Pancreas (tissue), 10 donors: Measurements from ENCODE around the gene CNPY1. TPM values are rescaled to one million over a fixed set of nuclear protein-coding genes. Genes with fewer than 3 reads are reported as not detected.

ENCODE experiments used
- ATAC-seq, 4 donors: fragments of 200-7000 bp; cut with Tn5 transposase; one replicate each; pipeline versions ENCODE4 v1.8.0 to v1.9.1; 2020; ENCODE audit warnings: mild to moderate bottlenecking in 4 of 4, moderate library complexity in 4 of 4
- DNase-seq, 6 donors: peaks; one replicate each; pipeline ENCODE4 v3.0.0-alpha.2; 2020
- FAIRE-seq: peaks from 2 replicates; lab custom pipeline; 2012; peaks lifted over from hg19 to GRCh38; lab: Jason Lieb, UNC
- H3K27ac ChIP-seq, 4 donors: fragments of 200-600 bp; sonication (generic); 1 replicate in 3 of 4; 2 replicates in 1 of 4; pipeline versions ENCODE4 v1.5.0 to v1.8.0; 2020
- H3K27me3 ChIP-seq, 4 donors: fragments of 200-600 bp; one replicate each; pipeline ENCODE4 v1.8.0; 2021
- H3K36me3 ChIP-seq, 3 donors: fragments of 200-600 bp; sonication (generic) in 1 of 3; one replicate each; pipeline versions ENCODE4 v1.5.0 to v1.8.0; 2020 to 2021
- H3K4me1 ChIP-seq, 3 donors: fragments of 200-600 bp; one replicate each; pipeline ENCODE4 v1.8.0; 2021
- H3K4me3 ChIP-seq, 4 donors: fragments of 200-600 bp; sonication (generic) in 2 of 4; one replicate each; pipeline versions ENCODE4 v1.5.0 to v1.8.0; 2020 to 2021
- H3K9me3 ChIP-seq, 4 donors: fragments of 200-600 bp; one replicate each; pipeline ENCODE4 v1.8.0; 2021
- WGBS, 2 donors: extraction: QIAGEN DNeasy Blood & Tissue Kit; methylation state at CpG; one replicate each; pipeline ENCODE4 v1.1.7; 2013; 5-methylcytosine and 5-hydroxymethylcytosine counted together
- intact Hi-C, 3 donors: fragments of 100-400 bp; cut with DNase I; formaldehyde crosslinking; loops; one replicate each; pipeline versions ENCODE4 v1.11.1 to v1.14.2; 2022
- polyA plus RNA-seq, 2 donors: library from polyadenylated mRNA; stranded (reverse); fragments of 200-250 nt; gene quantifications; one replicate each; pipeline ENCODE4 v1.2.3, GENCODE V29; 2013
- total RNA-seq, 6 donors: library from RNA; stranded (reverse); fragmentation: NEBNext Ultra II Directional in 4 of 6; extraction: Animal tissue kit (Norgen Biotek cat#: 25700) in 4 of 6; gene quantifications; one replicate each; pipeline versions ENCODE4 v1.2.1 to v1.2.4, GENCODE V29; 2021 to 2023
- TF ChIP-seq, protein P1 (sequence below), 4 donors: fragments of 200-600 bp; sonication (generic) in 3 of 4; IDR thresholded peaks; one replicate each; pipeline versions ENCODE4 v1.5.0 to v1.8.0; 2021; ENCODE audit warnings: antibody characterized with exemption in 4 of 4
- donor health status: healthy with polysubstance abuse.
- donor health status: DM: no; HTN: no; CAD: no; lungs with moderate emphysema.
- donor health status: DM: no; HTN: no; CAD: no.
- donor health status: control.
- donor health status: control.
- donor health status: Bipolar disorder and iron deficiency.
- donor health status: DM: yes; HTN: yes; CAD: no.
- donor health status: DM: no; HTN: no; CAD: no.
- donor health status: DM: no; HTN: no; CAD: no.
- donor health status: DM: yes; HTN: yes; CAD: no.

The CNPY1 gene
- total and polyA plus RNA-seq, 8 donors = not detected

DNA sequence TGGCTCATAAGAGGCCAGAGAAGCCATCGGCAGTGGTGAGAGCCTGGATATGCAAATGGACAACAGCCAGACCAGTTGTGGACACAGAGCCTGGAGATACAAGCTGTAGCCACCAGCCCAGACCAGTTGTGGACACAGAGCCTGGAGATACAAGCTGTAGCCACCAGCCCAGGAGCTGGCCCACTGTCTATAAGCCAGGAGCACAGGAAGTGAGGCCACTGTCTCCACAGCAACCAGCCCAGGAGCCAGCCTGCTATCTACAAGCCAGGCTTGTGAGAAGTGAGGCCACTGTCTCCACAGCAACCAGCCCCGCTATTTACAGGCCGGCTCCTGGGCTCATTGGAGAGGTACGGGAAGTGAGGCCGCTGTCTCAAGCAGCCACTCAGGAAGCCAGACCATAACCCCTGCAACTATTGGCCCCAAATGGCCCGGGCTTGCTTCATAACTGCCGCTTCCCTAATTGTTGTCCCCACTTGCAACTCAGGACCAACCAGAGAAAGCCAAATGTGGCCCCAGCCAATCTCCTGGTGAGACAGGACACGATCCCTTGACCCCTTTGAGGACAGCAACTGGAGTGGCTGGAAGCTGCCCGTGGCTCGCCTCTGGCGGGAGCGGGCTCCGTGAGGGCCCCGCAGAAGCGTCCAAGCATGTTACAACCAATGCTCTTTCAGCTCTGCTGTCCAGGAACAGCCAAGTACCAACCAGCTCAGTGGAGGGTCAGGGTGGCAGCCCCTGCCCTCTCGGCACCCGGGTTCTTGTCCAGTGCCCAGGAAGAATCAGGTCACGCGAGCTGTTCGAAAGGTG, 44.1 kb upstream of the CNPY1 start:
- 84 to 86% methylated on average over 20 of the region's 20 CpGs for WGBS, 2 donors
- TF ChIP-seq, protein P1, sequence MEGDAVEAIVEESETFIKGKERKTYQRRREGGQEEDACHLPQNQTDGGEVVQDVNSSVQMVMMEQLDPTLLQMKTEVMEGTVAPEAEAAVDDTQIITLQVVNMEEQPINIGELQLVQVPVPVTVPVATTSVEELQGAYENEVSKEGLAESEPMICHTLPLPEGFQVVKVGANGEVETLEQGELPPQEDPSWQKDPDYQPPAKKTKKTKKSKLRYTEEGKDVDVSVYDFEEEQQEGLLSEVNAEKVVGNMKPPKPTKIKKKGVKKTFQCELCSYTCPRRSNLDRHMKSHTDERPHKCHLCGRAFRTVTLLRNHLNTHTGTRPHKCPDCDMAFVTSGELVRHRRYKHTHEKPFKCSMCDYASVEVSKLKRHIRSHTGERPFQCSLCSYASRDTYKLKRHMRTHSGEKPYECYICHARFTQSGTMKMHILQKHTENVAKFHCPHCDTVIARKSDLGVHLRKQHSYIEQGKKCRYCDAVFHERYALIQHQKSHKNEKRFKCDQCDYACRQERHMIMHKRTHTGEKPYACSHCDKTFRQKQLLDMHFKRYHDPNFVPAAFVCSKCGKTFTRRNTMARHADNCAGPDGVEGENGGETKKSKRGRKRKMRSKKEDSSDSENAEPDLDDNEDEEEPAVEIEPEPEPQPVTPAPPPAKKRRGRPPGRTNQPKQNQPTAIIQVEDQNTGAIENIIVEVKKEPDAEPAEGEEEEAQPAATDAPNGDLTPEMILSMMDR (IDR thresholded peaks at IDR 0.05) = no peak
- H3K27me3 ChIP-seq = no peaks in the 10 kb centered on the region
- intact Hi-C loops = loop anchor here in 1 of 3 donors (10.0 kb wide), 1 partner anchor 144 kb away; no protein-coding TSS in a partner anchor
- no peak overlapping the region for H3K4me3 ChIP-seq
- FAIRE-seq (no peak), ATAC-seq (peak; percentile 55 to 86 (median 74)), DNase-seq (peak in 3 of 6 donors; percentile 38 to 59 (median 47))
- no peaks in the 10 kb centered on the region for H3K36me3 ChIP-seq
- H3K4me1 ChIP-seq = no peaks in the 10 kb centered on the region
- no peaks in the 10 kb centered on the region for H3K9me3 ChIP-seq
- H3K27ac ChIP-seq = peak overlapping the region in 1 of 4 donors; percentile 47

DNA sequence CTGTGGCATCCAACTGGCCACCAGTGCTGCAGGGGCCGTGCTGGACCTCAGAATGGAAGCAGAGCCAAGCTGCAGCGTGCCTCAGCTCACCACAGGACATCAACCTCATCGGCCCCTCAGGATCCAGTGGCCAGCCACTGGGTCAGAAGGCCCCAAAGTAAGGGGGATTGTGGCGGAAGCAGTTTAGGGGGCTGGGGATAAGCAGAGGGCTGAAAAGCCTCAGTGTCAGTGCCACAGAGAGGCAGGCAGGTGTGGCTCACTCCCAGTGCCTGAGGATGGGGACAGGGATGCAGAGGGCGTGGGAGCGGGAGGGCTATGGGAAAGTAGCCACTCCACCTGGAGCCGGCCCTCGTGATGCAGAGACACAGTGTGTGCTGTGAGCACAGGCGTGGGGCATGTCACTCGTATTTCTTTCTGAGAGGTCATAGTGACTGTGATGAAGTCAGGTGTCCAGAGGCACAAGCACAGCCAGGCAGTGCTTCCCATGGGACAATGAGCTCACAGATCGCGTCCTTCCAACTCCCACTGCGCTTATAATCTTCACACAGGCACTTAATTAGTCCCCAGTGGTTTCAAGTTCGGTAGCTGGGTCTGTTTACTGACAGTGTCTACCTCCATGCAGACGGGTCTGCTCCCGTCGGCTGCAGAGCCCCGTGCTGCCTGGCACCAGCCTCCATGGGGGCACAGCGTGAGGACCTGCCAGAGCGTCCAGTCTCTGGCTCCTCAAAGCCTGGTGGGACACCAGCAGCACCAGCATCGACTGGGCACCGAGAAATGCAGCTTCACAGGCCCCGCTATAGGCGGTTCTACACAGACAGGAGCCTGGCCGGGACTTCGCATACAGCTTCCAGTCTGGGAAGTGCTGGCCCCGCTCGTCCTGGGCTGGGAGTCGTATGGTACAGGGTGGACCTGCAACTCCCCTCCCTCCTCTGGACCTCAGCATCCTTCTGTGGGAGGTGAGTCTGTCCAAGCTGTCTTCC, 42.9 kb upstream of the CNPY1 start:
- H3K9me3 ChIP-seq = no peaks in the 10 kb centered on the region
- 82 to 87% methylated on average over 29 of the region's 29 CpGs for WGBS, 2 donors
- no peaks in the 10 kb centered on the region for H3K36me3 ChIP-seq
- no peak overlapping the region for H3K27ac ChIP-seq
- FAIRE-seq = no peak
- H3K4me1 ChIP-seq = no peaks in the 10 kb centered on the region
- TF ChIP-seq, protein P1 (IDR thresholded peaks at IDR 0.05) = no peak
- no peak for ATAC-seq
- H3K4me3 ChIP-seq = no peak overlapping the region
- intact Hi-C loops = no loop called here
- peak in 1 of 6 donors; percentile 47 for DNase-seq
- H3K27me3 ChIP-seq = no peaks in the 10 kb centered on the region

DNA sequence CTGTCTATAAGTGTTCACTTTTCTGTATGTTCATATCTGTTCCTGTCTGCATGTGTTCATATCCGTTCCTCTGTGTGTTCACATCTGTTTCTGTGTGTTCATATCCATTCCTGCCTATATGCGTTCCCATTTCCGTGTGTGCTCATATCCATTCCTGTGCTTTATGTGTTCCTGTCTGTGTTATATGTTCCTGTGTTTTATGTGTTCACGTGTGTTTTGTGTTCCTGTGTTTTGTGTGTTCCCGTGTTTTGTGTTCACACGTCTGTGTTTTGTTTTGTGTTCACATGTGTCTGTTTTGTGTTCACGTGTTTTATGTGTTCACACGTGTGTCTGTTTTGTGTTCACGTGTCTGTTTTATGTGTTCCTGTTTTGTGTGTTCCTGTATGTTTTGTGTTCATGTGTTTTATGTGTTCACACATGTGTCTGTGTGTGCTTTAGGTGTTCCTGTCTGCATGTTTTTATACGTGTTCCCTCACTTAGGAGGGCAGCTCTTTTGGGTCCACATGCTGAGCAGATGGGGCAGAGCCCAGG, 42.2 kb upstream of the CNPY1 start:
- ATAC-seq = no peak
- no peaks in the 10 kb centered on the region for H3K36me3 ChIP-seq
- H3K9me3 ChIP-seq = no peaks in the 10 kb centered on the region
- H3K4me1 ChIP-seq = no peaks in the 10 kb centered on the region
- TF ChIP-seq, protein P1 (IDR thresholded peaks at IDR 0.05) = no peak
- no peak for DNase-seq
- WGBS, 2 donors = 83 to 90% methylated on average over 10 of the region's 10 CpGs
- intact Hi-C loops = no loop called here
- H3K27me3 ChIP-seq = no peaks in the 10 kb centered on the region
- no peak for FAIRE-seq
- no peak overlapping the region for H3K27ac ChIP-seq
- H3K4me3 ChIP-seq = no peak overlapping the region

DNA sequence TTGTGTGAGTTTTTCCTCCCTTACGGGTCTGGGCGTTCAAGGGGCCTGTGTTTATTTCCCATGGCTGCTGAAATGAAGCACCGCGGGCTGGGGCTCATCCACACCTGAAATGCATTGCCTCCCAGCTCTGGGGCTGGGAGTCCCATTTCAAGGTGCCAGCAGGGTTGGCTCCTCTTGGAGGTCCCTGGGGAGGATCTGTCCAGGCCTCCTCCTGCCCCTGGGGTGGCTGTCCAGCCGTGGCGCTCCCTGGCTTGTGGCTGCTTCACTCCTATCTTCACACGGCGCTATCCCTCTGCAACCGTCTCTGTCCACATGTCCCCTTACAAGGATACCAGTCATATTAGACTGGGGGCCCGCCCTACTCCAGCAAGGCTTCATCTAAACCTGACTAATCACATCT, 41.1 kb upstream of the CNPY1 start:
- H3K4me1 ChIP-seq = no peaks in the 10 kb centered on the region
- no peaks in the 10 kb centered on the region for H3K9me3 ChIP-seq
- no peaks in the 10 kb centered on the region for H3K27me3 ChIP-seq
- H3K27ac ChIP-seq = no peak overlapping the region
- ATAC-seq = no peak
- no peak for FAIRE-seq
- DNase-seq = no peak
- TF ChIP-seq, protein P1 (IDR thresholded peaks at IDR 0.05) = no peak
- H3K36me3 ChIP-seq = no peaks in the 10 kb centered on the region
- H3K4me3 ChIP-seq = no peak overlapping the region
- intact Hi-C loops = no loop called here
- WGBS, 2 donors = 91 to 93% methylated on average over 10 of the region's 10 CpGs
